HCT116 (cell line): Measurements from ENCODE around the gene ATG10.

Experiments
- CBX3 ChIP-seq: IDR thresholded peaks from 2 replicates; pipeline ENCODE4 v1.6.1; 2012; ENCODE audit warnings: low read depth
- CEBPB ChIP-seq: IDR thresholded peaks from 2 replicates; pipeline ENCODE4 v1.6.1; 2012; ENCODE audit warnings: low read depth
- CTCF ChIP-seq, 3 experiments: fragments of 200-600 bp in 1 of 3; sonication (generic) in 1 of 3; IDR thresholded peaks in 2 of 3; conservative IDR thresholded peaks in 1 of 3; 2 replicates each; pipeline ENCODE4 v1.5.1; 2012 to 2017; ENCODE audit warnings: low read depth in 2 of 3, low read length in 2 of 3, antibody characterized with exemption in 1 of 3, borderline replicate concordance in 1 of 3, control low read depth in 1 of 3, mild to moderate bottlenecking in 1 of 3, mixed read lengths in 1 of 3, mixed run types in 1 of 3, moderate library complexity in 1 of 3; ENCODE audit not compliant: insufficient read depth in 1 of 3
- EZH2 ChIP-seq: fragments of 200-600 bp; sonication (generic); IDR thresholded peaks from 2 replicates; pipeline ENCODE4 v1.6.1; 2017; ENCODE audit warnings: antibody characterized with exemption, mixed run types
- EZH2phosphoT487 ChIP-seq: fragments of 200-600 bp; IDR thresholded peaks from 2 replicates; pipeline ENCODE4 v1.6.1; 2018; ENCODE audit warnings: antibody characterized with exemption, borderline replicate concordance
- FOSL1 ChIP-seq: IDR thresholded peaks from 2 replicates; pipeline ENCODE4 v1.6.1; 2012; ENCODE audit warnings: low read depth
- JUND ChIP-seq: IDR thresholded peaks from 2 replicates; pipeline ENCODE4 v1.6.1; 2012
- POLR2A ChIP-seq: IDR thresholded peaks from 2 replicates; pipeline ENCODE4 v1.7.0; 2011; ENCODE audit warnings: borderline replicate concordance; ENCODE audit not compliant: insufficient read depth, insufficient read length; ENCODE audit errors: extremely low read depth
- POLR2AphosphoS5 ChIP-seq: IDR thresholded peaks from 2 replicates; pipeline ENCODE4 v1.6.1; 2011; ENCODE audit warnings: mild to moderate bottlenecking, low read depth, low read length, moderate library complexity
- RAD21 ChIP-seq: IDR thresholded peaks from 2 replicates; pipeline ENCODE4 v1.6.1; 2012; ENCODE audit warnings: low read depth, mild to moderate bottlenecking
- REST ChIP-seq: IDR thresholded peaks from 2 replicates; pipeline ENCODE4 v1.6.1; 2012; ENCODE audit warnings: low read depth
- SIN3A ChIP-seq: IDR thresholded peaks from 2 replicates; pipeline ENCODE4 v1.6.1; 2012; ENCODE audit warnings: low read depth
- SP1 ChIP-seq: IDR thresholded peaks from 2 replicates; pipeline ENCODE4 v1.6.1; 2012; ENCODE audit warnings: low read depth

GRCh38 chr5:82031220-82032119, 59.6 kb downstream of the ATG10 start:
- TF ChIP-seq EZH2phosphoT487 (no peak), CTCF (IDR thresholded peaks at IDR 0.05 in 2 of 3, conservative IDR thresholded peaks at IDR 0.05 in 1 of 3; ENCODE audit: borderline replicate concordance in 1 of 3, insufficient read depth in 1 of 3, low read depth in 2 of 3, low read length in 2 of 3) (no peak), POLR2A (no peak), SP1 (no peak), JUND (no peak), CBX3 (no peak), CEBPB (no peak), EZH2 (no peak), SIN3A (no peak), RAD21 (no peak), FOSL1 (no peak), POLR2AphosphoS5 (no peak), REST (no peak)
